Fibroblast of mammary gland (primary cell): Measurements from ENCODE around the gene TP53BP2.
"Not testable (repeated sequence)": the region's sequence is repeated elsewhere in the genome, so short reads cannot be mapped to it uniquely, and the experiment has no call there.

Experiments used
- DNase-seq: peaks from one replicate; pipeline ENCODE4 v3.0.0-alpha.2; 2010; ENCODE audit warnings: low read depth
- H3K4me3 ChIP-seq: 2 replicates; pipeline ENCODE4 v1.5.1; 2011; ENCODE audit warnings: low read depth, mild to moderate bottlenecking, low read length, moderate library complexity; ENCODE audit not compliant: control insufficient read depth
- CTCF ChIP-seq: conservative IDR thresholded peaks from 2 replicates; pipeline ENCODE4 v1.5.1; 2011; ENCODE audit warnings: low read depth, low read length, inconsistent platforms; ENCODE audit not compliant: control insufficient read depth, insufficient read depth

TP53BP2 gene

GRCh38 chr1:223843934-223844786 is 1.6 kb downstream of the TP53BP2 start:
- H3K4me3 ChIP-seq: peak overlapping the region; percentile 70
- peak; percentile 33 for DNase-seq
- TF ChIP-seq CTCF: no peak

GRCh38 chr1:223842784-223843183 is 3.0 kb downstream of the TP53BP2 start:
- no peak for TF ChIP-seq CTCF
- DNase-seq: no peak
- H3K4me3 ChIP-seq: no peak overlapping the region

GRCh38 chr1:223841977-223842623 is 3.6 kb downstream of the TP53BP2 start:
- DNase-seq, H3K4me3 ChIP-seq: not testable (repeated sequence)

GRCh38 chr1:223840254-223840653 is 5.5 kb downstream of the TP53BP2 start:
- no peak for TF ChIP-seq CTCF
- H3K4me3 ChIP-seq: no peak overlapping the region
- no peak for DNase-seq

GRCh38 chr1:223838125-223838854 is 7.5 kb downstream of the TP53BP2 start:
- no peak for DNase-seq
- H3K4me3 ChIP-seq: no peak overlapping the region
- TF ChIP-seq CTCF: no peak

GRCh38 chr1:223837687-223838086 is 8.1 kb downstream of the TP53BP2 start:
- DNase-seq: no peak
- no peak overlapping the region for H3K4me3 ChIP-seq
- no peak for TF ChIP-seq CTCF

- no peak overlapping the region for H3K4me3 ChIP-seq
- no peak for TF ChIP-seq CTCF
- DNase-seq: no peak
These were observed 8.5 kb downstream of the TP53BP2 start for GRCh38 chr1:223837206-223837605.
